GM19025 (cell line): ENCODE data around the gene SPG7.

Source experiments
- ATAC-seq: cut with Tn5 transposase; IDR thresholded peaks from one replicate; pipeline ENCODE4 v1.9.1; 2021; ENCODE audit warnings: mild to moderate bottlenecking, low read depth, moderate library complexity; ENCODE audit not compliant: unreplicated experiment

Gene SPG7

DNA sequence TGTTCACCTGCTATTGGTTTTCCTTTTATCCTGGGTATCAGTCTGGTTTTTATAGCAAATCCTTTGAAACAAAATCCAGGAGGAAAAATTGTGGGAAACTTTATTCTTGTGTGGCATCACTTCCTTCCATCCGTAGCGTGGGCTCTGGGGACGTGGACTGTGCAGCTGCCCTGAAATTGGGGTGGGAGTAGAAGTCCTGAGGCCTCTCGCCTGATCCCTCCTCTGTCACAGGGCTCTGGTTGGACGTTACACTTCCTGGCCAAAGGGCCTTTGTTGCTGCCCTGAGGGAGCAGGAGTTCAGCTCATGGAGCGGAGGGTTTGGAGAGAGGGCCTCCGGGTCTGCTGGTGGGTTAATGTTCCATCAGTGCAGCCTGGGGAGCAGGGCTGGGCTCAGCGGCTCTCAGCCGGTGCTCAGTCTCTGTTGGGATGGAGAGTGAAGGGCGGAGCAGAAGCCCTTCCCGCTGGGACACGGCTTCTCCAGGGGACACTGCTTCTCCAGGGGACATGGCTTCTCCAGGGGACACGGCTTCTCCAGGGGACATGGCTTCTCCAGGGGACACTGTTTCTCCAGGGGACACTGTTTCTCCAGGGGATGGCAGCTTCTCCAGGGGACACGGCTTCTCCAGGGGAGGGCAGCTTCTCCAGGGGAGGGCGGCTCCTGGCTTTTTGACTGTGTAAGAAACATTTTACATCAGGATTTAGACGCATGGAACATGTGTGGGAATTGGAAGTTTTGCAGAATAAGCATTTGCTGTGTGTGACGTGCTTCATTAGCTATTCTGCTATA lies 37.0 kb downstream of the SPG7 start:
- no peak for ATAC-seq

DNA sequence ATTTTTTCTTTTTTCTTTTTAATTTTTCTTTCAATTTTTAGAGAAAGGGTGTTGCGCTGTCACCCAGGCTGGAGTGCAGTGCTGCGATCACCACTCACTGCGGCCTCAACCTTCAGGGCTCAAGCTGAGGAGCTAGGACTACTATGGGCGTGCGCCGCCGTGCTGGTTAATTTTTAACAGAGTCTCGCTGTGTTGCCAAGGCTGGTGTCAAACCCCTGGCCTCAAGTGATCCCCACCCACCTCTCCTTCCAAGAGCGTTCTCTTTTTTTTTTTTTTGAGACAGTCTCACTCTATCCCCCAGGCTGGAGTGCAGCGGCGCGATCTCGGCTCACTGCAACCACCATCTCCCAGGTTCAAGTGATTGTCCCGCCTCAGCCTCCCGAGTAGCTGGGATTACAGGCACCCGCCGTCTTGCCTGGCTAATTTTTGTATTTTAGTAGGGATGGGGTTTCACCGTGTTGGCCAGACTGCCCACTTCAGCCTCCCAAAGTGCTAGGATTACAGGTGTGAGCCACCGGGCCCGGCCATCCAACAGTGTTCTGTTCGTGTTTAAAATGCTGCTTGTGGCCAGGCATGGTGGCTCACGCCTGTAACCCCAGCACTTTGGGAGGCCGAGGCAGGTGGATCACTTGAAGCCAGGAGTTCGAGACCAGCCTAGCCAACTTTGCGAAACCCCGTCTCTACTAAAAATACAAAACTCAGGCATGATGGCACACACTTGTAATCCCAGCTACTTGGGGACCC lies 37.8 kb downstream of the SPG7 start:
- no peak for ATAC-seq

- ATAC-seq: no peak
Measured at GRCh38 chr16:89546781-89547180, 38.6 kb downstream of the SPG7 start.

DNA sequence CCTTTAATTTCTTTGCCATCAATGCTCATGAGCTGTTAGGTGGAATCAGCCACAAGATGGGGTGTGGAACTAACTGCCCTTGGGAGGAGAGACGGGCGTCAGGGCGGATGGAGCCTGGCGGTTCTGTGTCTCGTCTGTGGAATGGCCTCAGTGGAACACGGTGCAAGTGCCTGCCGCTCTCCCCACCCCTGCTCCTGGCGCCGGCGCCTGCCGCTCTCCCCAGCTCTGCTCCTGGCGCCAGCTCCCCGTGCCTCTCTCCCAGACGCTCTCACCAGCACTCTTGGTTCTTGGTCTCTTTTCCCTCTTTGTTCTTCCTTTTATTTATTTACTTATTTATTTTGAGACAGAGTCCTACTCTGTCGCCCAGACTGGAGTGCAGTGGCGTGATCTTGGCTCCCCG lies 39.1 kb downstream of the SPG7 start:
- ATAC-seq: no peak

DNA sequence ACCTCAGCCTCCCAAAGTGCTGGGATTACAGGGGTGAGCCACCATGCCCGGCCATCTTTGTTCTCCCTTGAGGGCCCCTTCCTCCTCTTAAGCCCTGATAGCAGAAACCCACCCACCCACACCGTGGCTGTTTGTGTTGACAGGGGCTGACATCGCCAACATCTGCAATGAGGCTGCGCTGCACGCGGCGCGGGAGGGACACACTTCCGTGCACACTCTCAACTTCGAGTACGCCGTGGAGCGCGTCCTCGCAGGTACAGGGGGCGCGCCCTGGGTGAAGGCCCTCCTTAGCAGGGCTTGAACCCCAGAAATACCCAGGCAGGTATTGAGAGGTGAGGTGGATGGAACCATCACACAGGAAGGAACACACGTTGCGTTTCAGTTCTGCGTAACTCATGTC lies 39.7 kb downstream of the SPG7 start:
- no peak for ATAC-seq

DNA sequence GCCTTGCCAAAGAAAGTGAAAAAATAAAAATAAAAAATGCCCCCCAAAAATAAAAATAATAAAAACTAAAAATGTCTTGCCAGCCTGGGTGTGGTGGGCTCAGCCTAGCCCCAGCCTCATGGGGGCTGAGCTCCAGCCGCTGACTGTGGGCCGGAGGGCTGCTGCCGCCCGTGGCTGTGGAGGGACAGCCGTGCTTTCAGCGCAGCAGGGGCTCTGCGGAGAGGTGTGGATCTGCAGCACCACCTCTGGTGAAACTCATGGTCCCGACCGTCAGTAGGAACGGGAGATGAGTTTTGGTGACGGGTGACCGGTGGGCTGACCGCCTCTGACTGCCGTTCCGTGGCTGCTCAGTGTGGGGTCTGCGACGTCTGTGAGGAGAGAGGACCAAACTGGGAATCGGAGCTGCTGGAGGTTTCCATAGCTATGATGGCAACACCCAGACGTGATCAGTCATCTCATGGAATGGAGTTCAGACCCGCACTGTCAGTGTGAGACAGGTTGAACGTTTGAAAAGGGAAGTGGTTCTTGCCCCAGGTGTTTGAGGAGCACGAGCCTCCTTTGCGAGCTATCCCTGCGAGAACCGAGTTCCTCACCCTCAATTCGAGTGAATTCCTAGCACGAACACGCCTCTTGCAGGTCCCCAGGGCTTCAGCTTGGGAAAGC lies 40.3 kb downstream of the SPG7 start:
- no peak for ATAC-seq

DNA sequence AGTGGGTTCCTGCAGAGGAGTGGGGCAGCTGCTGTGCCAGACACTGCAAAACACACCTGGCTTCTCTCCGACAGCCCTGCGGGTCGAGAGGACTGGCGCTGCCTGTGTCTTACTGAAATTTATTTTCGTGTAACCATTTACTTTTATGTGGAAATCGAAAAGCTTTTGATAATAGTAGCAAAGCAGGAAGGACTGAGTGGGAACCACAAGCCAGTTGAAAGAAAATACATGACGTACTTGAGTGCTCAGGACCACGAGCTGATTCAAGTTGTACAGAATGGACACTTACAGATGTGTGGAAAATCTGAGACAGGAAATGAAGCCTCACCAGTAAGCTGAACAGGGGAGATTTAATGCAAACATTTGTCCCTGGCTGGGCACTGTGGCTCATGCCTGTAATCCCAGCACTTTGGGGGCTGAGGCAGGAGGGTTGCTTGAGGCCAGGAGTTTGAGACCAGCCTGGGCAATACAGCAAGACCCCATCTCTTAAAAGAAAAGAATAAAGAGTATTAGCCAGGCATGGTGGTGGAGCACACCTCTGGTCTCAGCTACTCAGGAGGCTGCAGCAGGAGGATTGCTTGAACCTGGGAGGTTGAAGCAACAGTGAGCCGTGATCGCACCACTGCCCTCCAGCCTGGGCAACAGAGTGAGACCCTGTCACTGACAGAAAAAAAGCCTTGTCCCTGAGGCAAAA lies 41.0 kb downstream of the SPG7 start:
- ATAC-seq: no peak

DNA sequence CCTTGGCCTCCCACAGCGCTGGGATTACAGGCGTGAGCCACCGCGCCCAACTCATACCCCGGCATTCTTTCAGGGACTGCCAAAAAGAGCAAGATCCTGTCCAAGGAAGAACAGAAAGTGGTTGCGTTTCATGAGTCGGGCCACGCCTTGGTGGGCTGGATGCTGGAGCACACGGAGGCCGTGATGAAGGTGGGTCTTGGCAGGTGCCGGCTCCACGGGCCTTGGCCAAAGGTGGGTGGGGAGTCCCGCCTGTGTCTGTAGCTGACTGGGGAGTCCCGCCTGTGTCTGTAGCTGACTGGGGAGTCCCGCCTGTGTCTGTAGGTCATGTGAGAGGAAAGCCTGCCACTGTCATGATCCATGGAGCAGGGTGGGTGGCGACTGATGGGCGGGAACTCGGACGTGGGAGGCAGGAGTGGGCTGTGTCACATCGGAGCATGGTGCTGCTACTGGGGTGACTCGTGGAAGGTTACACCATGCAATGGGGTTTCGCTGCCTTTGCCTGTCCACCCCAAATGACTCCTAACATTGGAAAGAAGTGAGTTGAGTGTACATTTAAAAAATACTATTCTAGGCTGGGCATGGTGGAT lies 42.3 kb downstream of the SPG7 start:
- no peak for ATAC-seq

DNA sequence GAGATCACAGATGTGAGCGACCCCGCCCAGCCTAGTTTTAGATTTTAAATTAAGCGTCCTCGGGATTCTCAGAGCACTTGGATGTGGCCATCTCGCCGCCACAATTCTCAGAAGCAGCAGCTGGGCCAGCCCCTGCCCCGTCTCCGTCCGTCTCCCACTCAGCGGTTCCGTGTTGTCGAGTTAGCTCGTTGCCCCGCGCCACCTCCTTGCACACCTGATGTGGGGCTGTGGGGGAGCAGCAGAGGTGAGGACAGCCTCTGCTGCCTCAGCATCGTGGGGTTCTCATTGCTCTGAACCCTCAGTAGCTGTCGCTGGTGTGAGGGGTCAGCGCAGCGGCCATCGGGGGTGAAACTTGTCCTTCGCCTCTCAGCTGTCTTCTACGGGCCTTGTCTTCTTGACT lies 44.1 kb downstream of the SPG7 start:
- ATAC-seq: no peak

DNA sequence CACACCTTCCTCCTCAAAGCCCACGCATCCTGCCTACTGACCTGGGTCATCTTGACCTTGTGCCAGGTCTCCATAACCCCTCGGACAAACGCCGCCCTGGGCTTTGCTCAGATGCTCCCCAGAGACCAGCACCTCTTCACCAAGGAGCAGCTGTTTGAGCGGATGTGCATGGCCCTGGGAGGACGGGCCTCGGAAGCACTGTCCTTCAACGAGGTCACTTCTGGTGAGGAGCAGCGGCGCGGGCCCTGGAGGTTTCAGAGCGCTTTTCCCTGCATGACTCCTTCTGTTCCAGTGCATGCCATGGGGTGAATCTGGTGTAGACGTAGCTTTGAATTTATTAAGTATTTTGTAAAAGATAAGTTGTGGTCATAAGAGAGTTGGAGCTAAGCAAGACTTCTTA lies 44.7 kb downstream of the SPG7 start:
- no peak for ATAC-seq

DNA sequence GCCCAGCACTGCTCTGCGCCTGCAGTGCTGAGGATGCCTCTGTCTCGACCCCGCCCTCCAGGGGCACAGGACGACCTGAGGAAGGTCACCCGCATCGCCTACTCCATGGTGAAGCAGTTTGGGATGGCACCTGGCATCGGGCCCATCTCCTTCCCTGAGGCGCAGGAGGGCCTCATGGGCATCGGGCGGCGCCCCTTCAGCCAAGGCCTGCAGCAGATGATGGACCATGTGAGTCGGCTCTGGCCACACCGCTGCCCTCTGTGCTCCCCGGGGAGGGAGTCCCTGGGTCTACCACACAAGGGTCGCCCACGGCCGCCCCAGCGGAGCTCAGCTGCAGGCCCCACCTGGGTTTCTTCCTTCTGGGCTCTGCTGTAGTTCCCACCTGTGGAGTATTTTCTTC lies 45.5 kb downstream of the SPG7 start:
- ATAC-seq: no peak

GRCh38 chr16:89554343-89554742 lies 46.1 kb downstream of the SPG7 start:
- ATAC-seq: no peak

- ATAC-seq: no peak
Measured at GRCh38 chr16:89555265-89555664, 47.1 kb downstream of the SPG7 start.

DNA sequence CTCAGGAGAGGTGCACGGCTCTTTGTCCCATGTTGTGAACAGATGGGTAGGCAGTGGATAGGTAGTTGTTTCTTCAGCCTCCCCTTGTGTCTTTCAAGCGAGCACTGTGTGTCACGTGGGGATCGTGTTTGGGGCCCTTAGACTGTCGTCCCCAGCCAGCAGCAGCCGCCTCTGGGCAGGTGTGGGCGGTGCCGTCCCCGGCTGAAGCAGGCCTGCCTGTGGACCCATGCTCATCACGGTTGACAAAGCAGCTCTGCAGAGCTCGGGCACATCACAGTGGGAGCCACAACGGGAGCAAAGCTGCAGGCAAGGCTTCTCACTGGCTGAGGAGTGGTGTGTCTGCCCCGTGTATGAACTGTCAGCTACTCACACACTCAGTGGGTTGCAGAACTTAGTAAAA lies 47.6 kb downstream of the SPG7 start:
- no peak for ATAC-seq

- ATAC-seq: no peak
Measured at GRCh38 chr16:89556750-89557689, 48.8 kb downstream of the SPG7 start.

GRCh38 chr16:89557690-89558490 lies 49.7 kb downstream of the SPG7 start:
- ATAC-seq: no peak

- ATAC-seq: peak; percentile 90
Measured at GRCh38 chr16:89560378-89561141, 52.4 kb downstream of the SPG7 start, which contains the start of gene RPL13. Gene RPL13 (plus strand): TSS chr16:89560682. CDS start chr16:89560960, 278 bp downstream.
